IMR-90 (cell line): ENCODE data around the gene FAM174C. TPM values are rescaled to one million over a fixed set of nuclear protein-coding genes. Genes with fewer than 3 reads are reported as not detected.

Source experiments
- ATAC-seq: fragments of 200-7000 bp; cut with Tn5 transposase; 2 replicates; pipeline ENCODE4 v1.9.1; 2020; ENCODE audit warnings: low read depth, mild to moderate bottlenecking, moderate library complexity
- BruUV-seq: library from RNA; stranded (reverse); fragments of 400-500 nt; replicated peaks from 2 replicates; lab custom pipeline; 2021; lab: Mats Ljungman, UMichigan
- CTCF ChIA-PET: fragments of 300-600 bp; formaldehyde crosslinking; extraction: SDS; loops from one replicate; lab custom pipeline; 2021; ENCODE audit warnings: antibody characterized with exemption; lab: Yijun Ruan, JAX
- POLR2A ChIA-PET: fragments of 300-600 bp; sonication (Branson Sonifier 250); formaldehyde crosslinking; loops from one replicate; lab custom pipeline; 2022; ENCODE audit warnings: antibody characterized with exemption; ENCODE audit not compliant: unreplicated experiment; lab: Charles Lee
- DNase-seq: peaks from one replicate; pipeline ENCODE4 v3.0.0; 2013
- H2AFZ ChIP-seq: replicated peaks from 2 replicates; pipeline ENCODE3; 2013; ENCODE audit warnings: low read length, mild to moderate bottlenecking; ENCODE audit not compliant: poor library complexity
- H2AK5ac ChIP-seq: 2 replicates; pipeline ENCODE4 v1.6.1; 2013; ENCODE audit warnings: low read depth, low read length, inconsistent platforms
- H2AK9ac ChIP-seq: replicated peaks from 2 replicates; pipeline ENCODE3; 2013; ENCODE audit warnings: mild to moderate bottlenecking, low read depth, low read length, moderate library complexity; ENCODE audit not compliant: poor library complexity
- H2BK120ac ChIP-seq: 2 replicates; pipeline ENCODE4 v1.6.1; 2013; ENCODE audit warnings: low read depth, low read length, inconsistent platforms
- H2BK15ac ChIP-seq: 3 replicates; pipeline ENCODE4 v1.6.1; 2013; ENCODE audit warnings: low read depth, low read length, inconsistent platforms
- H2BK20ac ChIP-seq: 2 replicates; pipeline ENCODE4 v1.6.1; 2013; ENCODE audit warnings: low read depth, mild to moderate bottlenecking, inconsistent platforms, low read length, moderate library complexity
- H2BK5ac ChIP-seq: 2 replicates; pipeline ENCODE4 v1.6.1; 2013; ENCODE audit warnings: mild to moderate bottlenecking, low read depth, low read length, inconsistent platforms; ENCODE audit not compliant: poor library complexity, severe bottlenecking
- H3K14ac ChIP-seq: replicated peaks from 2 replicates; pipeline ENCODE4 v1.6.1; 2013; ENCODE audit warnings: low read depth, low read length, inconsistent platforms
- H3K18ac ChIP-seq: 2 replicates; pipeline ENCODE4 v1.6.1; 2013; ENCODE audit warnings: low read depth, low read length, control low read depth
- H3K23ac ChIP-seq: 2 replicates; pipeline ENCODE4 v1.6.1; 2013; ENCODE audit warnings: low read depth, low read length, inconsistent platforms
- H3K27ac ChIP-seq: 2 replicates; pipeline ENCODE4 v1.5.1; 2013; ENCODE audit warnings: mild to moderate bottlenecking, control low read depth, low read length; ENCODE audit not compliant: insufficient read depth
- H3K27me3 ChIP-seq: 2 replicates; pipeline ENCODE4 v1.6.1; 2013; ENCODE audit warnings: low read length; ENCODE audit not compliant: control insufficient read depth, insufficient read depth
- H3K36me3 ChIP-seq: 2 replicates; pipeline ENCODE4 v1.6.1; 2013; ENCODE audit warnings: low read length, mixed read lengths; ENCODE audit not compliant: control insufficient read depth, insufficient read depth
- H3K4ac ChIP-seq: 2 replicates; pipeline ENCODE4 v1.6.1; 2013; ENCODE audit warnings: low read depth, low read length, inconsistent platforms
- H3K4me1 ChIP-seq: 2 replicates; pipeline ENCODE4 v1.6.1; 2013; ENCODE audit warnings: low read length, mixed read lengths; ENCODE audit not compliant: control insufficient read depth, insufficient read depth
- H3K4me2 ChIP-seq: 2 replicates; pipeline ENCODE4 v1.6.1; 2013; ENCODE audit warnings: low read depth, mild to moderate bottlenecking, control low read depth, low read length, moderate library complexity
- H3K4me3 ChIP-seq: 2 replicates; pipeline ENCODE4 v1.5.1; 2013; ENCODE audit warnings: low read depth, mild to moderate bottlenecking, control low read depth, low read length, moderate library complexity; ENCODE audit not compliant: insufficient read depth
- H3K56ac ChIP-seq: 2 replicates; pipeline ENCODE4 v1.6.1; 2013; ENCODE audit warnings: low read length, inconsistent platforms; ENCODE audit not compliant: insufficient read depth; ENCODE audit errors: extremely low read depth
- H3K79me1 ChIP-seq, 2 experiments: 2 replicates each; pipeline ENCODE4 v1.6.1; 2013; ENCODE audit warnings: low read length in 2 of 2, inconsistent platforms in 1 of 2, low read depth in 1 of 2
- H3K9ac ChIP-seq: 2 replicates; pipeline ENCODE4 v1.6.1; 2013; ENCODE audit warnings: low read depth, low read length, control low read depth
- H3K9me1 ChIP-seq: 2 replicates; pipeline ENCODE4 v1.6.1; 2013; ENCODE audit warnings: low read length, inconsistent platforms; ENCODE audit not compliant: insufficient read depth
- H3K9me3 ChIP-seq: 2 replicates; pipeline ENCODE4 v1.6.1; 2013; ENCODE audit warnings: low read length; ENCODE audit not compliant: control insufficient read depth, insufficient read depth
- H4K20me1 ChIP-seq: 2 replicates; pipeline ENCODE4 v1.6.1; 2013; ENCODE audit warnings: low read length, inconsistent platforms; ENCODE audit not compliant: insufficient read depth
- H4K5ac ChIP-seq: 2 replicates; pipeline ENCODE4 v1.6.1; 2013; ENCODE audit warnings: mild to moderate bottlenecking, low read depth, low read length, control low read depth
- H4K8ac ChIP-seq, 2 experiments: 2 replicates each; pipeline ENCODE4 v1.6.1; 2013; ENCODE audit warnings: low read depth in 2 of 2, low read length in 2 of 2, control low read depth in 1 of 2, inconsistent platforms in 1 of 2
- H4K91ac ChIP-seq: 2 replicates; pipeline ENCODE4 v1.6.1; 2013; ENCODE audit warnings: low read depth, low read length, inconsistent platforms; ENCODE audit not compliant: insufficient read depth
- BHLHE40 ChIP-seq: fragments of 150-350 bp; IDR thresholded peaks from 2 replicates; pipeline ENCODE4 v1.6.1; 2016; ENCODE audit warnings: mild to moderate bottlenecking, low read depth, low read length
- CEBPB ChIP-seq: IDR thresholded peaks from 2 replicates; pipeline ENCODE4 v1.6.1; 2012; ENCODE audit warnings: low read depth, low read length, improper control_type of control experiment
- CTCF ChIP-seq: conservative IDR thresholded peaks from 2 replicates; pipeline ENCODE4 v1.5.1; 2012; ENCODE audit warnings: mild to moderate bottlenecking, low read depth, low read length, improper control_type of control experiment
- ELK1 ChIP-seq: fragments of 150-350 bp; IDR thresholded peaks from 2 replicates; pipeline ENCODE4 v1.6.1; 2016; ENCODE audit warnings: low read depth, mild to moderate bottlenecking, low read length, moderate library complexity, borderline replicate concordance
- MAFK ChIP-seq: IDR thresholded peaks from 2 replicates; pipeline ENCODE4 v1.6.1; 2012; ENCODE audit warnings: low read depth, low read length, improper control_type of control experiment
- MXI1 ChIP-seq: IDR thresholded peaks from 2 replicates; pipeline ENCODE4 v1.6.1; 2012; ENCODE audit warnings: low read depth, mild to moderate bottlenecking, low read length, moderate library complexity, borderline replicate concordance
- NFE2L2 ChIP-seq: fragments of 150-350 bp; IDR thresholded peaks from 2 replicates; pipeline ENCODE4 v1.6.1; 2016; ENCODE audit warnings: low read depth, mild to moderate bottlenecking, low read length
- RAD21 ChIP-seq: IDR thresholded peaks from 2 replicates; pipeline ENCODE4 v1.6.1; 2012; ENCODE audit warnings: low read length, improper control_type of control experiment
- RFX5 ChIP-seq: IDR thresholded peaks from 2 replicates; pipeline ENCODE4 v1.8.0; 2012; ENCODE audit warnings: low read depth, mild to moderate bottlenecking, low read length, moderate library complexity
- SMC3 ChIP-seq: fragments of 150-350 bp; IDR thresholded peaks from 2 replicates; pipeline ENCODE4 v1.6.1; 2016; ENCODE audit warnings: low read depth, mild to moderate bottlenecking, antibody characterized with exemption, low read length, moderate library complexity
- WGBS, 2 experiments: methylation state at CpG; one replicate each; pipeline versions ENCODE4 v1.1.5 to v1.1.7; 2013; ENCODE audit warnings: missing lambda C conversion rate in 2 of 2; ENCODE audit not compliant: insufficient read length in 1 of 2; ENCODE audit errors: extremely low coverage in 2 of 2; 5-methylcytosine and 5-hydroxymethylcytosine counted together
- dilution Hi-C: fragments of 300-500 bp; cut with HindIII; formaldehyde crosslinking; loops from one replicate; pipeline ENCODE4 v1.14.3; 2018; ENCODE audit warnings: low sequenced_read_pairs; ENCODE audit not compliant: unreplicated experiment
- in situ Hi-C: fragments of 300-500 bp; cut with MboI; formaldehyde crosslinking; loops from 3 replicates; pipeline ENCODE4 v1.14.3; 2019; ENCODE audit warnings: low sequenced_read_pairs, inconsistent platforms, mixed read lengths
- intact Hi-C: fragments of 100-400 bp; cut with micrococcal nuclease; formaldehyde crosslinking; loops from 2 replicates; pipeline ENCODE4 v1.10.0; 2022
- polyA plus RNA-seq, 3 experiments: library from polyadenylated mRNA; depleted of rRNA; stranded (reverse); fragments of >200 nt; gene quantifications; 2 replicates each; pipeline ENCODE4 v1.2.3, GENCODE V29; 2012; ENCODE audit warnings: low replicate concordance in 1 of 3
- total RNA-seq: library from RNA; depleted of rRNA; stranded (reverse); fragments of >200 nt; gene quantifications from 2 replicates; pipeline ENCODE4 v1.2.3, GENCODE V29; 2012

FAM174C gene
- total and polyA plus RNA-seq, 2 of the 4 experiments (the other 2 are of a cell fraction) = 7.5 to 61.8 TPM

GRCh38 chr19:1286487-1287353 lies 11.4 kb downstream of the FAM174C start:
- 43% methylated on average over 10 of the region's 38 CpGs; no CpG with 5 or more reads in 1 of the 2 experiments for WGBS, 2 experiments
- no TSS peak for BruUV-seq
- Histone ChIP-seq H3K27ac (no peak overlapping the region), H3K23ac (no peak overlapping the region), H2AFZ (peak overlapping the region; percentile 32), H2BK15ac (no peak overlapping the region), H3K4ac (no peak overlapping the region), H3K79me1 (no peaks in the 10 kb centered on the region), H4K91ac (no peak overlapping the region), H4K5ac (no peak overlapping the region), H3K14ac (no peak overlapping the region), H4K8ac (no peak overlapping the region), H3K4me1 (no peaks in the 10 kb centered on the region), H4K20me1 (0 out of 2 replicates have a peak, but pooled peaks cover 5% of the 10 kb centered on the region), H2BK20ac (no peak overlapping the region), H2AK9ac (peak overlapping the region; percentile 55), H2BK5ac (no peak overlapping the region), H3K4me2 (no peak overlapping the region), H3K4me3 (no peak overlapping the region), H3K9ac (no peak overlapping the region), H3K9me1 (no peaks in the 10 kb centered on the region), H2BK120ac (no peak overlapping the region), H3K9me3 (no peaks in the 10 kb centered on the region), H3K56ac (no peak overlapping the region), H2AK5ac (no peak overlapping the region), H3K18ac (no peak overlapping the region), H3K36me3 (no peaks in the 10 kb centered on the region), H3K27me3 (peaks cover 46% of the 10 kb centered on the region)
- ChIA-PET POLR2A (no interaction called here), CTCF (no interaction called here)
- DNase-seq (no peak), ATAC-seq (no peak)
- TF ChIP-seq MAFK = no peak
- TF ChIP-seq RAD21 = no peak
- TF ChIP-seq NFE2L2 = no peak
- no peak for TF ChIP-seq SMC3
- no peak for TF ChIP-seq CEBPB
- no peak for TF ChIP-seq RFX5
- no peak for TF ChIP-seq CTCF
- no peak for TF ChIP-seq BHLHE40
- no peak for TF ChIP-seq MXI1
- no peak for TF ChIP-seq ELK1
- dilution Hi-C loops (no loop called here), in situ Hi-C loops (no loop called here), intact Hi-C loops (no loop called here)
